Pancreas (tissue), 10 donors: ENCODE data around the gene PSTPIP1. TPM values are rescaled to one million over a fixed set of nuclear protein-coding genes. Genes with fewer than 3 reads are reported as not detected.

Experiments
- ATAC-seq, 4 donors: fragments of 200-7000 bp; cut with Tn5 transposase; one replicate each; pipeline versions ENCODE4 v1.8.0 to v1.9.1; 2020; ENCODE audit warnings: mild to moderate bottlenecking in 4 of 4, moderate library complexity in 4 of 4
- DNase-seq, 6 donors: peaks; one replicate each; pipeline ENCODE4 v3.0.0-alpha.2; 2020
- FAIRE-seq: peaks from 2 replicates; lab custom pipeline; 2012; peaks lifted over from hg19 to GRCh38; lab: Jason Lieb, UNC
- H3K27ac ChIP-seq, 4 donors: fragments of 200-600 bp; sonication (generic); 1 replicate in 3 of 4; 2 replicates in 1 of 4; pipeline versions ENCODE4 v1.5.0 to v1.8.0; 2020
- H3K27me3 ChIP-seq, 4 donors: fragments of 200-600 bp; one replicate each; pipeline ENCODE4 v1.8.0; 2021
- H3K36me3 ChIP-seq, 3 donors: fragments of 200-600 bp; sonication (generic) in 1 of 3; one replicate each; pipeline versions ENCODE4 v1.5.0 to v1.8.0; 2020 to 2021
- H3K4me1 ChIP-seq, 3 donors: fragments of 200-600 bp; one replicate each; pipeline ENCODE4 v1.8.0; 2021
- H3K4me3 ChIP-seq, 4 donors: fragments of 200-600 bp; sonication (generic) in 2 of 4; one replicate each; pipeline versions ENCODE4 v1.5.0 to v1.8.0; 2020 to 2021
- H3K9me3 ChIP-seq, 4 donors: fragments of 200-600 bp; one replicate each; pipeline ENCODE4 v1.8.0; 2021
- WGBS, 2 donors: extraction: QIAGEN DNeasy Blood & Tissue Kit; methylation state at CpG; one replicate each; pipeline ENCODE4 v1.1.7; 2013; 5-methylcytosine and 5-hydroxymethylcytosine counted together
- intact Hi-C, 3 donors: fragments of 100-400 bp; cut with DNase I; formaldehyde crosslinking; loops; one replicate each; pipeline versions ENCODE4 v1.11.1 to v1.14.2; 2022
- polyA plus RNA-seq, 2 donors: library from polyadenylated mRNA; stranded (reverse); fragments of 200-250 nt; gene quantifications; one replicate each; pipeline ENCODE4 v1.2.3, GENCODE V29; 2013
- total RNA-seq, 6 donors: library from RNA; stranded (reverse); fragmentation: NEBNext Ultra II Directional in 4 of 6; extraction: Animal tissue kit (Norgen Biotek cat#: 25700) in 4 of 6; gene quantifications; one replicate each; pipeline versions ENCODE4 v1.2.1 to v1.2.4, GENCODE V29; 2021 to 2023
- TF ChIP-seq, protein P1 (sequence below), 4 donors: fragments of 200-600 bp; sonication (generic) in 3 of 4; IDR thresholded peaks; one replicate each; pipeline versions ENCODE4 v1.5.0 to v1.8.0; 2021; ENCODE audit warnings: antibody characterized with exemption in 4 of 4
- donor health status: healthy with polysubstance abuse.
- donor health status: DM: no; HTN: no; CAD: no; lungs with moderate emphysema.
- donor health status: DM: no; HTN: no; CAD: no.
- donor health status: control.
- donor health status: control.
- donor health status: Bipolar disorder and iron deficiency.
- donor health status: DM: yes; HTN: yes; CAD: no.
- donor health status: DM: no; HTN: no; CAD: no.
- donor health status: DM: no; HTN: no; CAD: no.
- donor health status: DM: yes; HTN: yes; CAD: no.

Gene PSTPIP1
- total and polyA plus RNA-seq, 8 donors, result 0.83 to 6.2 (median 3.6) TPM; not detected in 1

DNA sequence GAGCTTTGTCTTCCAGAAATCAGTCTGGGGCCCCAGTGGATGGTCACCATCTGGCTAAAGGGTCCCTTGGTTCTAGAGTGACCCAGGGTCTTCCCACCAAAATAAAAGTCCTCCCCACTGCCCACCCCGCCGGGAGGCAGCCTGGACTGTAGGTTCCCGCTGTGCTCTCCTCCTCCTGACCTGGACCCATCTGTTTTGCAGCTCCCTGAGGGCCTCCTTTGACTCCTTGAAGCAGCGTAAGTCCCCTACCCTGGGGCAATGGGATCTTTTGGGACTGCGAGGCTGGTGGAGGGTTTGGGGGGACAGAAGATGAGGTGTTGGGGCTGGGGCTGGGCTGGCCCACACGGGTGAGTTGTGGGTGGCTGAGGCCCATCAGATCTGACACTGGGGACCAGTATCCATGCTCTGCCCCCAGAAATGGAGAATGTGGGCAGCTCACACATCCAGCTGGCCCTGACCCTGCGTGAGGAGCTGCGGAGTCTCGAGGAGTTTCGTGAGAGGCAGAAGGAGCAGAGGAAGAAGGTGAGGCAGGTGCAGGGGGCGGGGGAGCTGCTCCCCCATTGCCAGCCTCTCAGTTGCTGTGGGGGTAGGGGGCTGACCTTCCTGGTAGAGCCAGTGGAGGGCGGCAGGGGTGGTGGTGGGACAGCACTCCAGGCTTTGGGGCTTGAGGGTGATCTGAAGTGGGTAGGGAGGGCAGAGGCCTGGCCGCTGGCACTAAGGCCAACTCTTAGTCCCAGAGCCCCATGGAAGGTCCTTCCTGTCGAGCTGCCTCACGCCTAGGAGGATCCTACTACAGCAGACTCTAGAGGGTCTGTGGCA lies 30.4 kb downstream of the PSTPIP1 start:
- Histone ChIP-seq H3K27me3 (no peaks in the 10 kb centered on the region), H3K27ac (no peak overlapping the region), H3K4me3 (no peak overlapping the region), H3K9me3 (no peaks in the 10 kb centered on the region), H3K4me1 (peaks cover 0 to 4% (median 3%) of the 10 kb centered on the region in 3 donors), H3K36me3 (no peaks in the 10 kb centered on the region)
- TF ChIP-seq, protein P1, sequence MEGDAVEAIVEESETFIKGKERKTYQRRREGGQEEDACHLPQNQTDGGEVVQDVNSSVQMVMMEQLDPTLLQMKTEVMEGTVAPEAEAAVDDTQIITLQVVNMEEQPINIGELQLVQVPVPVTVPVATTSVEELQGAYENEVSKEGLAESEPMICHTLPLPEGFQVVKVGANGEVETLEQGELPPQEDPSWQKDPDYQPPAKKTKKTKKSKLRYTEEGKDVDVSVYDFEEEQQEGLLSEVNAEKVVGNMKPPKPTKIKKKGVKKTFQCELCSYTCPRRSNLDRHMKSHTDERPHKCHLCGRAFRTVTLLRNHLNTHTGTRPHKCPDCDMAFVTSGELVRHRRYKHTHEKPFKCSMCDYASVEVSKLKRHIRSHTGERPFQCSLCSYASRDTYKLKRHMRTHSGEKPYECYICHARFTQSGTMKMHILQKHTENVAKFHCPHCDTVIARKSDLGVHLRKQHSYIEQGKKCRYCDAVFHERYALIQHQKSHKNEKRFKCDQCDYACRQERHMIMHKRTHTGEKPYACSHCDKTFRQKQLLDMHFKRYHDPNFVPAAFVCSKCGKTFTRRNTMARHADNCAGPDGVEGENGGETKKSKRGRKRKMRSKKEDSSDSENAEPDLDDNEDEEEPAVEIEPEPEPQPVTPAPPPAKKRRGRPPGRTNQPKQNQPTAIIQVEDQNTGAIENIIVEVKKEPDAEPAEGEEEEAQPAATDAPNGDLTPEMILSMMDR (IDR thresholded peaks at IDR 0.05), result no peak
- DNase-seq (peak in 4 of 6 donors; percentile 2 to 57 (median 24)), FAIRE-seq (no peak), ATAC-seq (no peak)
- intact Hi-C loops, result loop anchor here in 1 of 3 donors (10.0 kb wide), 1 partner anchor 520 kb away; no protein-coding TSS in a partner anchor
- WGBS, 2 donors, result 85 to 94% methylated on average over 12 to 15 of the region's 15 CpGs

DNA sequence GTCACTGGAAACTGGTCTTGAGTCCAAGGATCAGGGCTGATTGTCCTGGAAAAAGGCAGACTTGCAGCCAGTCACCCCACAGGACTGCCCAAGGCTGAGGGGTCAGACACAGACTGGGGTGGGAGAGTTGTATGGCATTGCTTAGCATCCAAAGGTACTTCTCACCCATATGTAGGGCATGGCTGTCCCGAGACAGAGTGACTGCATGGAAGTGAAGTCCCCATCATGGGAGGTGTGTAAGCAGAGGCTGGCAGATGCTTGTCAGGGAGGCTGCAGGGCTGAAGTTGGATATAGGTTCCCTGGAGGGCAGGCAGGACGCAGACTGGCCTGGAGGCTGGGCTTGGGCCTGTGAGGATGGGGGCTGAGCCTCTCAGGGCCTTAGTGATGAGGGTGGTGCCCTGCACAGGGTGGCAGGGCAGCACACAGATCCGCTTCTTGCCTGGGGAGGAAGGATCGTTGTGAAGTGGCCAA lies 31.1 kb downstream of the PSTPIP1 start:
- no peaks in the 10 kb centered on the region for H3K27me3 ChIP-seq
- no peak overlapping the region for H3K4me3 ChIP-seq
- TF ChIP-seq, protein P1 (IDR thresholded peaks at IDR 0.05), result no peak
- FAIRE-seq, result no peak
- intact Hi-C loops, result loop anchor here in 1 of 3 donors (10.0 kb wide), 1 partner anchor 519 kb away; no protein-coding TSS in a partner anchor
- ATAC-seq, result no peak
- no peaks in the 10 kb centered on the region for H3K9me3 ChIP-seq
- WGBS, 2 donors, result 84 to 90% methylated on average over 4 of the region's 4 CpGs
- no peaks in the 10 kb centered on the region for H3K36me3 ChIP-seq
- H3K27ac ChIP-seq, result no peak overlapping the region
- peaks cover 0 to 4% (median 3%) of the 10 kb centered on the region in 3 donors for H3K4me1 ChIP-seq
- peak in 4 of 6 donors; percentile 0 to 34 (median 20) for DNase-seq

DNA sequence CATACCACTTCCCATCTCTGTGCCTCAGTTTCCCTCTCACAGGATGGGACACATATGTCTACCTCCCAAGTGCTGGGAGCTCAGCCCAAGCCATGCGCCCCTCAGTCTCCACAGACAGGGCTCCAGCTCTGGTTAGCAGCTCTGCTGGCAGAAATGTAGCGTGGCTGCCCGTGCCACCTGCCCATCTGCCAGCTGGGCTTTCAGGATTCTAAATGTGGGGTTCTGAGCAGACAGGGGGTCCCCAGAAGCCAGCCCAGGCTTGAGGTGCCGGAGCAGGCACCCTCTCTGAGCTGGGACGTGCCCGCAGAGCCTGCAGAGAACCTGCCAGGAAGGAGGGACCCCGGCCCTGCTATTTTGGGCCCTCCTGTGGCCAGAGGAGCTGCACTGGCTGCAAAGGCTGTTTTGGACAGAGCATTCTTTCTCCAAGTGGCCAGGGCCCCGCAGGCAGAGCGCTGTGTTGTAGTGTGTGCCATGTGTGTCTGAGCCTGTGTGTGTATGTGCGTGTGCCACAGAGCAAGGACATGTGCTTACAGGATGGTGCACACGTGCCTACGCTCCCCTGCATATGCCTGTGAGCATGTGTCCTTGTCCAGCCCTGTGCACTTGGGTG lies 31.7 kb downstream of the PSTPIP1 start:
- WGBS, 2 donors, result 88 to 91% methylated on average over 12 of the region's 12 CpGs
- no peaks in the 10 kb centered on the region for H3K27me3 ChIP-seq
- no peaks in the 10 kb centered on the region for H3K36me3 ChIP-seq
- H3K9me3 ChIP-seq, result no peaks in the 10 kb centered on the region
- H3K4me3 ChIP-seq, result no peak overlapping the region
- peaks cover 0 to 4% (median 3%) of the 10 kb centered on the region in 3 donors for H3K4me1 ChIP-seq
- DNase-seq (peak in 4 of 6 donors; percentile 1 to 49 (median 28)), ATAC-seq (no peak), FAIRE-seq (no peak)
- TF ChIP-seq, protein P1 (IDR thresholded peaks at IDR 0.05), result no peak
- intact Hi-C loops, result loop anchor here in 1 of 3 donors (10.0 kb wide), 1 partner anchor 518 kb away; no protein-coding TSS in a partner anchor
- no peak overlapping the region for H3K27ac ChIP-seq

DNA sequence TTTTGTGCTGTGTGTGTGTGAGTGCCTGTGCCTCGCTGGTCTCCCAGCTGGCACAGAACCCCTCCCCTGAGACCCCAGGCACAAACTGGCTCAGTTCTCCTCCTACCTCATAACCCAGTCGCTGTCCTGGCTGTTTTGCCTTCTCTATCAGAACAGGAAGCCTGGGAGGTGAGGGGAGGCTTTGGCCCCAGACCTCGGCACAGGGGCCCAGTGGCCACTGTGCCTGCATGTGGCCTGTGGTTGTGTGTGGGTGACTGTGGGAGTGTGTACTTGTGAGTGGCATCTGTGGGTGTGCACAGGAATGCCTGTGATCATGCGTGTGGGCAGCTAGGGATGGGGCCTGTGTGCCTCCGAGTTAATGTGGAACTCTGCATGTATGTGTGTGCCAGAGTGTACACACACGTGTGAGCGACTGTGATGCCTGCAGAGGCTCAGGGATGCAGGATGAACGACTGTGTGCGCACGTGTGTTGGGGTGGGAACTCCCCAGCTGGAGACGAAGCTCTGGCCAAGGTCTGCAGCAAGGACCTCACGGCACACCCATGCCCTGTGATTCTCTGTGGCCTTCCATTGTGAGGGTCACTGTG lies 32.3 kb downstream of the PSTPIP1 start:
- intact Hi-C loops, result loop anchor here in 1 of 3 donors (10.0 kb wide), 1 partner anchor 518 kb away; no protein-coding TSS in a partner anchor
- no peaks in the 10 kb centered on the region for H3K27me3 ChIP-seq

More for the DNA sequence above, 32.3 kb downstream of the PSTPIP1 start:
- no peak overlapping the region for H3K27ac ChIP-seq
- FAIRE-seq (no peak), ATAC-seq (peak in 3 of 4 donors; percentile 3 to 15 (median 12)), DNase-seq (peak in 4 of 6 donors; percentile 7 to 33 (median 14))
- peaks cover 0 to 4% (median 3%) of the 10 kb centered on the region in 3 donors for H3K4me1 ChIP-seq
- WGBS, 2 donors, result 53 to 61% methylated on average over 12 of the region's 12 CpGs
- no peak overlapping the region for H3K4me3 ChIP-seq
- TF ChIP-seq, protein P1 (IDR thresholded peaks at IDR 0.05), result no peak
- H3K9me3 ChIP-seq, result no peaks in the 10 kb centered on the region
- H3K36me3 ChIP-seq, result no peaks in the 10 kb centered on the region
